ENCODE results near the gene ZFYVE26.

- TF ChIP-seq CTCF (tag by site-specific recombination; IDR thresholded peaks at IDR 0.05) (no peak), REST (tag by site-specific recombination; IDR thresholded peaks at IDR 0.05) (no peak)
Observed at GRCh38 chr14:67735336-67736147, 80.8 kb downstream of the ZFYVE26 start.
